ENCODE data around the gene PCGF2. TPM values are rescaled to one million over a fixed set of nuclear protein-coding genes. Genes with fewer than 3 reads are reported as not detected.

PCGF2 gene
- polyA plus RNA-seq, 3 donors: 0.60 TPM; not detected in 2

DNA sequence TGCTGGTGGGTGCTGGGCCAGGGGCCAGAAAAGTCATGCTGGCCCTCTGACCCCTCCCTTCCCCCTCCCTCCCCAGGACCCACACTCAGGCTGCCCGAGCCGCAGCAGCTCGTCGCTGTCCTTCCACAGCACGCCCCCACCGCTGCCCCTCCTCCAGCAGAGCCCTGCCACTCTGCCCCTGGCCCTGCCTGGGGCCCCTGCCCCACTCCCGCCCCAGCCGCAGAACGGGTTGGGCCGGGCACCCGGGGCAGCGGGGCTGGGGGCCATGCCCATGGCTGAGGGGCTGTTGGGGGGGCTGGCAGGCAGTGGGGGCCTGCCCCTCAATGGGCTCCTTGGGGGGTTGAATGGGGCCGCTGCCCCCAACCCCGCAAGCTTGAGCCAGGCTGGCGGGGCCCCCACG lies 26.3 kb downstream of the PCGF2 start:
- Mint-ChIP-seq H3K9me3 (peaks cover 0 to 4% (median 0%) of the 10 kb centered on the region in 7 donors), H3K4me1 (peaks cover 13% of the 10 kb centered on the region), H3K27me3 (ENCODE audit: low read depth in 3 of 3) (peaks cover 1 to 2% (median 1%) of the 10 kb centered on the region in 3 donors), H3K36me3 (peaks cover 44 to 48% of the 10 kb centered on the region in 2 donors), H3K27ac (no peak overlapping the region), H3K4me3 (no peak overlapping the region)
- Histone ChIP-seq H3K4me3 (replicated peaks in 1 of 3; ENCODE audit: low read depth in 2 of 3, low read length in 3 of 3) (no peak overlapping the region), H3K27ac (ENCODE audit: low read depth in 1 of 2, low read length in 2 of 2) (no peak overlapping the region), H4K20me1 (ENCODE audit: insufficient read depth, low read length) (no peaks in the 10 kb centered on the region), H3K9ac (ENCODE audit: insufficient read depth, low read length, poor library complexity, severe bottlenecking) (no peak overlapping the region), H3K27me3 (ENCODE audit: control insufficient read depth in 2 of 2, insufficient read depth in 2 of 2, low read length in 2 of 2) (no peaks in the 10 kb centered on the region), H3K79me2 (ENCODE audit: insufficient read depth, low read length) (no peaks in the 10 kb centered on the region), H3K4me1 (ENCODE audit: control insufficient read depth in 1 of 2, insufficient read depth in 2 of 2, low read length in 2 of 2) (peaks cover 8 to 11% of the 10 kb centered on the region in 2 donors), H3K9me3 (replicated peaks in 1 of 2; ENCODE audit: control insufficient read depth in 1 of 2, insufficient read depth in 1 of 2, low read length in 2 of 2) (no peaks in the 10 kb centered on the region), H2AFZ (ENCODE audit: insufficient read depth, low read depth, low read length, poor library complexity, severe bottlenecking) (no peak overlapping the region), H3K4me2 (replicated peaks; ENCODE audit: extremely low read depth, low read length, poor library complexity, severe bottlenecking) (no peak overlapping the region), H3K36me3 (replicated peaks in 1 of 2; ENCODE audit: control insufficient read depth in 1 of 2, insufficient read depth in 2 of 2, low read length in 2 of 2) (peaks cover 31 to 39% of the 10 kb centered on the region in 2 donors)
- WGBS (ENCODE audit: insufficient coverage): 100% methylated on average over 1 of the region's 16 CpGs
- no peak for TF ChIP-seq CTCF (IDR thresholded peaks at IDR 0.05)
- intact Hi-C loops (cut with micrococcal nuclease): no loop called here
- DNase-seq: no peak

DNA sequence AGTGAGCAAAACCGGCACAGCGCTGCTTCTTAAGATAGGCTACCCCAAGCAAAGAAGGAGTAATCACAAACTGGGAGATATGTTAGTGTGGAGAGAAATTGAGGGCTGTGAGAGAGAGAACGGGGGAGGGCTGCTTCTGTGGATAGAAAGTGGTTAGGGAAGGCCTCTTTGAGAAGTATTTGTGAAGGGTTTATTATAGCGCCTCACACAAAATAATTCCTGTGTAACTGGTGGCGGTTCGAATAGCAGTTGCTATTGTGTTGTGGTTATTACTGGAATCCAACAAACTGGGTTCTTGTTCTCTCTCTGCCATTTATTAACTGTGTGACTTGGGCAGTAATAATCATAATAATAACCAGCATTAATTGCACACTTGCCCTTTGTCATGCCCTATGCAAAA lies 27.2 kb downstream of the PCGF2 start:
- Histone ChIP-seq H3K4me3 (replicated peaks in 1 of 3; ENCODE audit: low read depth in 2 of 3, low read length in 3 of 3) (no peak overlapping the region), H2AFZ (ENCODE audit: insufficient read depth, low read depth, low read length, poor library complexity, severe bottlenecking) (no peak overlapping the region), H3K9me3 (replicated peaks in 1 of 2; ENCODE audit: control insufficient read depth in 1 of 2, insufficient read depth in 1 of 2, low read length in 2 of 2) (no peaks in the 10 kb centered on the region), H4K20me1 (ENCODE audit: insufficient read depth, low read length) (no peaks in the 10 kb centered on the region), H3K27ac (ENCODE audit: low read depth in 1 of 2, low read length in 2 of 2) (no peak overlapping the region), H3K9ac (ENCODE audit: insufficient read depth, low read length, poor library complexity, severe bottlenecking) (no peak overlapping the region), H3K79me2 (ENCODE audit: insufficient read depth, low read length) (no peaks in the 10 kb centered on the region), H3K4me2 (replicated peaks; ENCODE audit: extremely low read depth, low read length, poor library complexity, severe bottlenecking) (no peak overlapping the region), H3K27me3 (ENCODE audit: control insufficient read depth in 2 of 2, insufficient read depth in 2 of 2, low read length in 2 of 2) (no peaks in the 10 kb centered on the region), H3K36me3 (replicated peaks in 1 of 2; ENCODE audit: control insufficient read depth in 1 of 2, insufficient read depth in 2 of 2, low read length in 2 of 2) (peaks cover 38 to 48% of the 10 kb centered on the region in 2 donors), H3K4me1 (ENCODE audit: control insufficient read depth in 1 of 2, insufficient read depth in 2 of 2, low read length in 2 of 2) (peaks cover 8 to 11% of the 10 kb centered on the region in 2 donors)
- no peak for DNase-seq
- Mint-ChIP-seq H3K4me1 (peaks cover 12% of the 10 kb centered on the region), H3K27me3 (ENCODE audit: low read depth in 3 of 3) (peaks cover 1 to 2% (median 1%) of the 10 kb centered on the region in 3 donors), H3K9me3 (peaks cover 0 to 4% (median 0%) of the 10 kb centered on the region in 7 donors), H3K27ac (no peak overlapping the region), H3K4me3 (no peak overlapping the region), H3K36me3 (peaks cover 48 to 52% of the 10 kb centered on the region in 2 donors)
- 93% methylated on average over 2 of the region's 6 CpGs for WGBS (ENCODE audit: insufficient coverage)
- TF ChIP-seq CTCF (IDR thresholded peaks at IDR 0.05): no peak
- intact Hi-C loops (cut with micrococcal nuclease): no loop called here
